H1 (cell line): ENCODE data around the gene SPATA21. TPM values are rescaled to one million over a fixed set of nuclear protein-coding genes. Genes with fewer than 3 reads are reported as not detected.
"Not testable (repeated sequence)": the region's sequence is repeated elsewhere in the genome, so short reads cannot be mapped to it uniquely, and the experiment has no call there.

Source experiments
- CTCF ChIA-PET: fragments of 300-600 bp; sonication (Branson Sonifier 250); formaldehyde crosslinking; loops from one replicate; lab custom pipeline; 2021; ENCODE audit not compliant: partially characterized antibody; lab: Charles Lee
- POLR2A ChIA-PET: fragments of 300-600 bp; sonication (Branson Sonifier 250); formaldehyde crosslinking; loops from one replicate; lab custom pipeline; 2021; ENCODE audit warnings: inconsistent platforms; ENCODE audit not compliant: partially characterized antibody; lab: Charles Lee
- DNase-seq, 2 experiments: peaks; one replicate each; pipeline versions ENCODE4 v3.0.0 to v3.0.0-alpha.2; 2010 to 2022; ENCODE audit warnings: low spot score in 2 of 2, low read depth in 1 of 2, mixed read lengths in 1 of 2
- FAIRE-seq: peaks from 2 replicates; lab custom pipeline; 2011; peaks lifted over from hg19 to GRCh38; lab: Jason Lieb, UNC
- H2AFZ ChIP-seq: 2 replicates; pipeline ENCODE4 v1.8.1; 2012; ENCODE audit warnings: low read length, inconsistent platforms
- H2AK5ac ChIP-seq: 2 replicates; pipeline ENCODE4 v1.6.1; 2013; ENCODE audit warnings: low read depth, low read length
- H2BK120ac ChIP-seq: replicated peaks from 2 replicates; pipeline ENCODE3; 2013; ENCODE audit warnings: low read depth, low read length, inconsistent platforms
- H2BK12ac ChIP-seq: 2 replicates; pipeline ENCODE4 v1.6.1; 2013; ENCODE audit warnings: low read depth, low read length
- H2BK15ac ChIP-seq: 2 replicates; pipeline ENCODE4 v1.6.1; 2013; ENCODE audit warnings: low read length
- H2BK20ac ChIP-seq: 2 replicates; pipeline ENCODE4 v1.6.1; 2013; ENCODE audit warnings: low read length
- H2BK5ac ChIP-seq: 2 replicates; pipeline ENCODE4 v1.6.1; 2013; ENCODE audit warnings: low read depth, low read length
- H3K14ac ChIP-seq: 2 replicates; pipeline ENCODE4 v1.6.1; 2013; ENCODE audit warnings: inconsistent platforms; ENCODE audit not compliant: insufficient read length
- H3K18ac ChIP-seq: 2 replicates; pipeline ENCODE4 v1.6.1; 2013; ENCODE audit warnings: low read length; ENCODE audit errors: extremely low read depth
- H3K23ac ChIP-seq: 2 replicates; pipeline ENCODE4 v1.6.1; 2013; ENCODE audit warnings: inconsistent platforms; ENCODE audit not compliant: insufficient read length
- H3K23me2 ChIP-seq: 2 replicates; pipeline ENCODE4 v1.6.1; 2013; ENCODE audit warnings: low read depth, low read length
- H3K27ac ChIP-seq: 2 replicates; pipeline ENCODE4 v1.6.1; 2011; ENCODE audit warnings: low read depth, low read length, inconsistent platforms
- H3K27me3 ChIP-seq, 4 experiments: replicated peaks in 1 of 4; 1 replicate in 1 of 4; 2 replicates in 3 of 4; pipeline versions ENCODE4 v1.6.1 to v1.8.1; 2011 to 2013; ENCODE audit warnings: low read length in 3 of 4, mild to moderate bottlenecking in 3 of 4, inconsistent platforms in 2 of 4, mixed read lengths in 2 of 4, moderate library complexity in 1 of 4; ENCODE audit not compliant: control insufficient read depth in 3 of 4, insufficient read depth in 3 of 4; ENCODE audit errors: extremely low read depth in 1 of 4
- H3K36me3 ChIP-seq, 4 experiments: 2 replicates each; pipeline versions ENCODE4 v1.6.1 to v1.8.1; 2011 to 2013; ENCODE audit warnings: mild to moderate bottlenecking in 4 of 4, low read length in 3 of 4, moderate library complexity in 2 of 4, control low read depth in 1 of 4, inconsistent platforms in 1 of 4; ENCODE audit not compliant: insufficient read depth in 4 of 4, control insufficient read depth in 2 of 4
- H3K4ac ChIP-seq: replicated peaks from 2 replicates; pipeline ENCODE3; 2013; ENCODE audit warnings: low read length, low read depth, mixed read lengths, inconsistent platforms; ENCODE audit not compliant: insufficient read length
- H3K4me1 ChIP-seq, 4 experiments: replicated peaks in 1 of 4; 1 replicate in 1 of 4; 2 replicates in 3 of 4; pipeline versions ENCODE4 v1.6.1 to v1.8.1; 2011 to 2013; ENCODE audit warnings: low read length in 3 of 4, inconsistent platforms in 2 of 4, mixed read lengths in 1 of 4; ENCODE audit not compliant: insufficient read depth in 4 of 4, control insufficient read depth in 3 of 4
- H3K4me2 ChIP-seq, 2 experiments: 2 replicates each; pipeline versions ENCODE4 v1.6.1 to v1.8.1; 2011 to 2013; ENCODE audit warnings: low read depth in 2 of 2, low read length in 2 of 2, control low read depth in 1 of 2, inconsistent platforms in 1 of 2, mild to moderate bottlenecking in 1 of 2; ENCODE audit not compliant: insufficient read depth in 1 of 2
- H3K4me3 ChIP-seq, 4 experiments: fragments of 200-600, 300-600 bp in 1 of 4; sonication (generic), shearing (Covaris generic), sonication (Bioruptor Twin) in 1 of 4; 2 replicates each; pipeline versions ENCODE4 v1.5.1 to v1.8.1; 2011 to 2016; ENCODE audit warnings: low read length in 4 of 4, low read depth in 3 of 4, control low read depth in 2 of 4, inconsistent platforms in 2 of 4, mild to moderate bottlenecking in 2 of 4, mixed read lengths in 1 of 4, moderate library complexity in 1 of 4; ENCODE audit not compliant: insufficient read depth in 2 of 4; ENCODE audit errors: extremely low read depth in 1 of 4
- H3K56ac ChIP-seq: replicated peaks from 2 replicates; pipeline ENCODE3; 2013; ENCODE audit warnings: low read depth, mild to moderate bottlenecking, mixed read lengths, low read length, inconsistent platforms; ENCODE audit not compliant: insufficient read length
- H3K79me1 ChIP-seq: 2 replicates; pipeline ENCODE4 v1.6.1; 2013; ENCODE audit warnings: low read depth, low read length, control low read depth
- H3K79me2 ChIP-seq, 2 experiments: 2 replicates each; pipeline versions ENCODE4 v1.6.1 to v1.8.1; 2012 to 2013; ENCODE audit warnings: low read length in 2 of 2, mild to moderate bottlenecking in 2 of 2, inconsistent platforms in 1 of 2; ENCODE audit not compliant: insufficient read depth in 2 of 2, control insufficient read depth in 1 of 2
- H3K9ac ChIP-seq, 4 experiments: replicated peaks in 1 of 4; 1 replicate in 1 of 4; 2 replicates in 3 of 4; pipeline versions ENCODE4 v1.6.1 to v1.8.1; 2011 to 2013; ENCODE audit warnings: low read depth in 3 of 4, low read length in 3 of 4, control low read depth in 2 of 4, mild to moderate bottlenecking in 2 of 4, moderate library complexity in 2 of 4, inconsistent platforms in 1 of 4; ENCODE audit errors: extremely low read depth in 1 of 4
- H3K9me3 ChIP-seq, 2 experiments: 2 replicates each; pipeline versions ENCODE4 v1.6.1 to v1.8.1; 2012 to 2013; ENCODE audit warnings: mild to moderate bottlenecking in 2 of 2, moderate library complexity in 2 of 2, control low read depth in 1 of 2, inconsistent platforms in 1 of 2, low read depth in 1 of 2, low read length in 1 of 2, mixed read lengths in 1 of 2; ENCODE audit not compliant: insufficient read depth in 2 of 2
- H4K20me1 ChIP-seq, 2 experiments: replicated peaks in 1 of 2; 2 replicates each; pipeline versions ENCODE3 to v1.8.1; 2011 to 2013; ENCODE audit warnings: inconsistent platforms in 2 of 2, low read length in 2 of 2, mild to moderate bottlenecking in 1 of 2; ENCODE audit not compliant: insufficient read depth in 2 of 2, control insufficient read depth in 1 of 2
- H4K5ac ChIP-seq: 2 replicates; pipeline ENCODE4 v1.6.1; 2013; ENCODE audit warnings: low read length, low read depth, mixed read lengths, inconsistent platforms; ENCODE audit not compliant: insufficient read length
- H4K8ac ChIP-seq: 2 replicates; pipeline ENCODE4 v1.8.0; 2013; ENCODE audit warnings: mild to moderate bottlenecking, moderate library complexity, low read length, inconsistent platforms; ENCODE audit not compliant: insufficient read depth; ENCODE audit errors: extremely low read depth
- H4K91ac ChIP-seq: replicated peaks from 2 replicates; pipeline ENCODE3; 2013; ENCODE audit warnings: low read length, mixed read lengths, inconsistent platforms; ENCODE audit not compliant: insufficient read length
- WGBS, 2 experiments: shearing (Covaris generic) in 1 of 2; methylation state at CpG; one replicate each; pipeline versions ENCODE4 v1.1.6 to v1.1.7; 2013 to 2015; ENCODE audit warnings: low lambda C conversion rate in 2 of 2, mixed read lengths in 2 of 2, inconsistent platforms in 1 of 2, low coverage in 1 of 2, missing lambda C conversion rate in 1 of 2; ENCODE audit not compliant: insufficient replicate concordance in 2 of 2, insufficient coverage in 1 of 2, insufficient read length in 1 of 2; ENCODE audit errors: extremely low coverage in 1 of 2, missing lambda C conversion rate in 1 of 2; 5-methylcytosine and 5-hydroxymethylcytosine counted together
- polyA plus RNA-seq, 7 experiments: library from polyadenylated mRNA; depleted of rRNA in 3 of 7; stranded (reverse) in 5 of 7; unstranded in 2 of 7; fragments of >200 nt in 5 of 7; fragments of 200-250 nt in 2 of 7; gene quantifications; 1 replicate in 5 of 7; 2 replicates in 1 of 7; 4 replicates in 1 of 7; pipeline versions ENCODE4 v1.2.1 to v1.2.3, GENCODE V29; 2011 to 2013; ENCODE audit warnings: missing spikeins in 2 of 7, mixed read lengths in 2 of 7
- total RNA-seq: library from RNA; stranded (reverse); fragmentation: NEBNext Ultra II Directional; extraction: Animal tissue kit (Norgen Biotek cat#: 25700); gene quantifications from 2 replicates; pipeline ENCODE4 v1.2.1, GENCODE V29; 2021

SPATA21 gene
- total and polyA plus RNA-seq, 2 of the 8 experiments (the other 6 are each of a cell fraction or from before 2014, with no cell fraction given): not detected

DNA sequence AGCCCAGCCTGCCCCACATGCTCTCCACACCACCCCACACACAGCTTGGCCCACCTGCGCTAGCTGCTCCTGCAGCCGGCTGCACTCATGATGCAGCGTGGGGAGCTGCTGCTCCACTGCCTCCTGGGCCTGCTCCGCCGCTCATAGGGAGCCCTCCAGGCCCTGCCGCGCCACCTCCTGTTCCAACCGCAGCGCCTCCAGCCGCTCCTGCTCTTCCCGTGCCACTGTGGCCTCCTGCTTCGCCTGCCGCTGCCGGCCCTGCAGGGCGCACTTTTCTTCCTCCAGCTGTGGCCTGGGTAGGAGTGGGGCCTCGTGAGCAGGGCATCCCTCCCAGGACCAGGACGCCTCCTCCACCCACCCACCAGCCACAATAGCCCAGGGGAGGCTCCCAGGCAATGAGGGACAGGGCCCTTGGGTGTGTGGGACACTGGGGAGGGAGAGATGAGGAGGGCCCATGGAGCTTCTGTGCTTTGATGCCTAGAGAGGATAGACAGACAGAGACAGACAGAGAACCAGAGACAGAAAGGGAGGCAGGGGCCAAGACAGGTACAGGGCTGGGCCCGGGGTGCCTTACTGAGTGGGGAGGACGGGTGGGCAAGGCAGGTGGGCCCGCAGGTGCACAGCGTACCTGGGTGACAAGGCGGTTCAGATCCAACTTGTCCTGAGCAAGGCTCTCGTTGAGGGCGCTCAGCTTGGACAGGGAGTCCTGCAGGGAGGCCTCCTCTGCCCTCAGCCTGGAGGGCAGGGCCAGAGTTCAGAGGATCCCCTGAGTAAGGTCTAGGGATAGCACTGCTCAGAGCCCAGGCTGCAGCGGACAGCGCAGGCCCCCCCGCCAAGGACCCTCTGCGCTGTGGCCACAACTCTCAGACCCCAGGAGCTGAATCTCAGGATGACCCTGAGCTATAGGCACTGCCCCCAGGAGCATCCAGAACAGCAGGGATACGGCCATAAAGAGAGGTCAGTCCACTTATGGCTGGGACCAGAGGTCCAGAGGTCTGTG lies 38.8 kb upstream of the SPATA21 start:
- H2BK20ac ChIP-seq, H3K4ac ChIP-seq, H4K8ac ChIP-seq, H3K4me1 ChIP-seq, DNase-seq, FAIRE-seq, H2AK5ac ChIP-seq, H4K91ac ChIP-seq, H4K5ac ChIP-seq, H3K27me3 ChIP-seq, H3K23me2 ChIP-seq, H3K27ac ChIP-seq, H4K20me1 ChIP-seq, H3K79me1 ChIP-seq, H2BK15ac ChIP-seq, H3K18ac ChIP-seq, H2BK5ac ChIP-seq, H3K4me3 ChIP-seq, H3K4me2 ChIP-seq, H2BK12ac ChIP-seq, H3K9me3 ChIP-seq, H3K9ac ChIP-seq, H2BK120ac ChIP-seq, H3K23ac ChIP-seq, H3K14ac ChIP-seq, H2AFZ ChIP-seq, H3K56ac ChIP-seq, H3K79me2 ChIP-seq: not testable (repeated sequence)
- POLR2A ChIA-PET: interaction anchor here (0.6 to 1.7 kb wide), 3 partner anchors 7 to 38 kb away, joined by 3 to 4 read pairs (median 3); no protein-coding TSS in a partner anchor
- H3K36me3 ChIP-seq: peaks cover 4 to 23% (median 12%) of the 10 kb centered on the region in 4 experiments; a peak in 6 of 8 replicates
- CTCF ChIA-PET: interaction anchor here (0.7 to 2.4 kb wide), 7 partner anchors 8 to 148 kb away, joined by 3 to 17 read pairs (median 5); no protein-coding TSS in a partner anchor
- WGBS, 2 experiments: 79% methylated on average over 18 of the region's 29 CpGs; no CpG with 5 or more reads in 1 of the 2 experiments
